ENCODE data around the gene INAFM1. TPM values are rescaled to one million over a fixed set of nuclear protein-coding genes. Genes with fewer than 3 reads are reported as not detected.
"Not testable (repeated sequence)": the region's sequence is repeated elsewhere in the genome, so short reads cannot be mapped to it uniquely, and the experiment has no call there.

The INAFM1 gene
- total RNA-seq, 1 experiment from 2014 or later = 3.5 TPM

DNA sequence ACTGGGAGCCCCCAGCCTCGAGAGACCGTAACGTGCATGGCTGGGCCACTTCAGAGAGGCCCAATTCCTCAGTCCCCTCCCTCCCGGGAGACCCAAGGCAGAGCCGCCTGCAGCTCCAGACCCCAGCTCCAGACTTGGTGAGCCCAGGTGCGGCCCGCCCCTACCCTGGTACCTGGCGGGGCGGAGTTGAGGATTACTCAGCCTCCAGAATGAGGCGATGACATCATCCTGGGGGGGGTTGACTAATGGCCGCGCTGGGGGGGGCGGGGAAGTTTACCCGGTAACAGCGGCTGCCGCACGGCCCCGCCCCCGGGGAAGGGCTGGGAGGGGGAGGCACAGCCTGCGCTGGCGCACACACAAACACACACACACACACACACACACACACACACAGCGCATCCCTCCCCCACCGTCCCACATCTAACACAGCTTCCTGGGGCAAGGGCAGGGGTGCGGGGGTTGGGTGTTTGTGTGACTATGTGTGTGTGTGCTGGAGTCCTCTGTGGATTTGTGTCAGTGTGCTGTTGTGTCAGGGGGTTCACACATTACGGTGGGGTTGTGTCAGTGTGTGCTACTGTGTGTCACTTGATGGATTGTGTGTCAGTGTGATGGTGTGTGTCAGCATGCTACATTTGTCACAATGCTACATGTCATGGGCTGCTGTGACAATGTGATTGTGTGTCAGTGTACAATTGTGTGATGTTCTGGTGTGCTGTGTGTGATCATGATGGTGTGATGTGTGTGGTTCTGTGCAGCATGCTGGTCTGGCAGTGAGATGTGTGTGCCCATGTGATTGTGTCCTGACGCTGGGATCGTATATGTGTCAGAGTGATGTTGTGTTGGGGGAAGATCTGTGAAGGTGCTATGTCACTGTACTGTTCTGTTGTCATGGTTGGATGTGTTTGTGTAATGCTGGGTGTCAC, 33.4 kb upstream of the INAFM1 start:
- DNase-seq (ENCODE audit: low read depth) = peak; percentile 85

DNA sequence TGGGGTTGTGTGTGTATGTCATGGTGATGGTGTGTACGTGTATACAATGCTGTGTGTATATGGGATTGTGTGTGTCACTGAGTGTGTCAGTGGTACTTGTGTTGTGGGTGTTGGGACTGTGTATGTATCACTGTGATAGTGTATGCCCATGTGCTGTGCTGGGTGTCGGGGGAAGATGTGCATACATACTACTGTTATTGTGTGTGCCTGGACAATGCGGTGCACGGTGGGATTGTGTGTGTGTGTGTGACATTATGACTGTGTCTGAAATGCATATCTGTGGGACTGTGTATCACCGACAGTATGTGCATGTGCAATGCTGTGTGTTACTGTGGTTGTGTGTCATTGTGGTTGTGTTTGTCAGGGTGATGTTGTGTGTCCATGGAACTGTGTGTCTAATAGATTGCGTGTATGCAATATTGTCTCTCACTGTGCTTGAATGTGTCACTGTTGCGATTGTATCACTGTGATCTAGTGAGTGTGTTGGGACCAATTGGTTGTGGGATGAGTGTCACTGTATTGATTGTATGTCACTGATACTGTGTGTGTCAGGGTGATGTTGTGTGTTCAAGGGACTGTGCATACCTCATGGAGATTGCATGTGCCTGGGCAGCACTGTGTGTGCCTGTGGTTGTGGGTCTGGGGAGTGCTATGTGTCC, 32.6 kb upstream of the INAFM1 start:
- DNase-seq (ENCODE audit: low read depth) = no peak

DNA sequence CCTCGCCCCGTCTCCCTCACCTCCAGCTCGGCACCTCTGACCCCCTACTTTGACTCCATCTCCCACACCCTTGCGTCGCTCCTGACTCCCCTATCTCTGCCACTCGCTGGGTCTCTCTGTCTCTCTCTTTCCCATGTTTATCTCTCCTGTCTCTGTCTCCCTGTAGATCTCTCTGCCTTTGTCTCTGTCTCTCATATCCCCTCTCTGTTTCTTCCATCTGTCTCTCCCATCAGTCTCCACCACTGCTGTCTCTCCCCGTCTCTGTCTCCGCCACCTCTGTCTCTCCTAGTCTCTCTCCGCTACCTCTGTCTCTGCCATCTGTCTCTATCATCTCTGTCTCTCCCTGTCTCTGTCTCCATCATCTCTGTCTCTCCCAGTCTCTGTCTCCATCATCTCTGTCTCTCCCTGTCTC, 31.3 kb upstream of the INAFM1 start:
- no peak for DNase-seq (ENCODE audit: low read depth)

DNA sequence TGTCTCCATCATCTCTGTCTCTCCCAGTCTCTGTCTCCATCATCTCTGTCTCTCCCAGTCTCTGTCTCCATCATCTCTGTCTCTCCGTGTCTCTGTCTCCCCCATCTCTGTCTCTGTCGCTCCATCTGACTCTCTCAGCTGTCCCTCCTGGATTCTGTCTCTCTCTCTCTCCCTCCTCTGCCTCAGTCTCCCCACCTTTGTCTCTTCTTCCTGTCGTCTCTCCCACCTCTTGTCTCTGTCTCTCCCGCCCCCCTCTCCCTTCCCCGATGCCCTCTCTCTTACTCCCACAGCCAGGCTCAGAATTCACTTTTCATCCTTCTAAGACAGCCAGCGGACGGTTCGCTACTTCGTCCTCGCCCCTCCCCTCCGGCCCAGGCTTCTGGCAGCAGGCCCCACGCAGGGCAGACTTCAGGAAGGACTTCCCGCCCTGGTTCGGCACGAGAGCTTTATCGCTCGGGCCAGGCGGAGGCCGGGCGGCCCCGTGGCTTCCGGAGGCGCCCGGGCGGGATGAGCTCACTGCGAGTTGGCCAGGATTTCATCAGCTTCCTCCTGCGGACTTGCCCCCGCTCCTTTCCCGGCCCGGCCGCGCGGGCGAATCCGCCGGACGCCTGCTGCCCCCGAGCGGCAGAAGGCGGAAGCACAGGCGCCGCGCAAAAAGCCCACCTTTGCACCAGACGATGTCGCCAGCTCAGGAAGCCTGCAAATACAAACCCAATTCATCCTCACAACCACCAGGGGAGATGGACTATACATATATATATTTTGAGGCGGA, 30.7 kb upstream of the INAFM1 start:
- DNase-seq (ENCODE audit: low read depth) = peak; percentile 97

DNA sequence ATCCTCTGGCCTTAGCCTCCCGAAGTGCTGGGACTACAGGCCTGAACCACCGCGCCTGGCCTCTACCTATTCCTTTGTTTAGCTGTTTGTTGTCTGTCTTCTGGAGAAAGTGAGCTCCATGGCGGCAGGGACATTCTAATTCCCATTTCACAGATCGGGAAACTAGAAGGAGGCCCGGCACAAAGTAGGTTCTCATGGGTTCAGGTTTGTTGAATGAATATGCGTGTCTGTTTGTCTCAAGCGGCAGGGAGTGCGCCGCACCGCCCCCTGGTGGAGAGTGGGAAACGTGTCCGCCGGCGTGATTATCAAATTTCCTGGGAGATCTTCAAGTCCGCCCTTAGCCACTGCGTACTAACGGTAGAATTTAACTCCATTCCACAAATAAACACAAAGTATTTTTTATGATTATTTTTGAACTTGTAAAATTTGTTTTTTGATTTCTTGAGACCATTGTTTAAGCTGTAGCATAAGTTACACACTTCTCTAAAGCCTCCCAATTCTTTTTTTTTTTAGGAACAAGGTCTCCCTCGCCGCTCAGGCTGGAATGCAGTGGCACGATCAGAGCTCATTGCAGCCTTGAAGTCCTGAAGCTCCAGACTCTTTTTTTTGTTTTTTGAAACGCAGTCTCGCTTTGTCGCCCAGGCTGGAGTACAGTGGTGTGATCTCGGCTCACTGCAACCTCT, 27.2 kb upstream of the INAFM1 start:
- peak; percentile 75 for DNase-seq (ENCODE audit: low read depth)

DNA sequence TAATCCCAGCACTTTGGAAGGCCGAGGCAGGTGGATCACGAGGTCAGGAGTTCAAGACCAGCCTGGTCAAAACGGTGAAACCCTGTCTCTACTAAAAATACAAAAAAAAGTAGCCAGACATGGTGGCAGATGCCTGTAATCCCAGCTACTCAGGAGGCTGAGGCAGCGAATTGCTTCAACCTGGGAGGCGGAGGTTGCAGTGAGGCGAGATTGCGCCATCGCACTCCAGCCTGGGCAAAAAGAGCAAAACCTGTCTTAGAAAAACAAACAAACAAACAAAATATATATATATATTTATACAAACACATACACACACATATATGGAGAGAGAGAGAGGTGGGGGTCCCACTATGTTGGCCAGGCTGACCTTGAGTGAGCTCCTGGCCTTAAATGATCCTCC, 21.7 kb upstream of the INAFM1 start:
- not testable (repeated sequence) for DNase-seq (ENCODE audit: low read depth)

DNA sequence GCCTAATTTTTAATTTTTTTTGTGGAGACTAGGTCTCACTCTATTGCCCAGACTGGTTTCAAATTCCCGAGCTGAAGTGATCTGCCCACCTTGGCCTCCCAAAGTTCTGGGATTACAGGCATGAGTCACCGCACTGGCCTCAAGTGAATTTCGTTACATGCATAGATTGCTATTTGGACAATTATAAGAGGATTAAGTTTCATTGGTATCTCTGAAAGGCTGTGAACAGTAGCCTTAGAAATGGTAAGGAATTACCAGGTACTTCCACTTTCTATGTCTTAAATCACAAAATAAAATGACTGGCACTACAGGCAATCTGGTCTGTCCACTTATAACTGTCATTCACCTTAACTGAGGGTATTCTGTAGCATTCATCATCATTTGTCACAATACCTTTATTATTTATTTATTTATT, 21.2 kb upstream of the INAFM1 start:
- DNase-seq (ENCODE audit: low read depth) = peak; percentile 93

DNA sequence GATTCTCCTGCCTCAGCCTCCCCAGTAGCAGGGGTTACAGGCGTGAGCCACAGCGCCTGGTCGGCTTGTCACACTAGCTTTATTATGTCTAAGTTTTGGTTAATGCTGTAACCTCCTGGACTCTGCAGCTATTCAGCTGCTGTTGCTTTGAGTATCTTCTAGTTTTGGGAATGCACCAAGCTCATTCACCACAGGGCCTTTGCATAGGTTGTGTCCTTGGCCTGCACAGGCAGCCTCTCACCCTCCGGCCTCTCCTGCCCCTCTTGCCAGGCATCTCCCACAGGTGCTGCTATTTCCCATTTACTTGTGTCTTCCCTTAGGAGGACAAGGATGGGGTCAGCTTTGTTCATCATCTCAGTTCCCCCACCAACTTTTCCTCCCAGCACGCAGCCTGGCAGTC, 20.7 kb upstream of the INAFM1 start:
- no peak for DNase-seq (ENCODE audit: low read depth)

DNA sequence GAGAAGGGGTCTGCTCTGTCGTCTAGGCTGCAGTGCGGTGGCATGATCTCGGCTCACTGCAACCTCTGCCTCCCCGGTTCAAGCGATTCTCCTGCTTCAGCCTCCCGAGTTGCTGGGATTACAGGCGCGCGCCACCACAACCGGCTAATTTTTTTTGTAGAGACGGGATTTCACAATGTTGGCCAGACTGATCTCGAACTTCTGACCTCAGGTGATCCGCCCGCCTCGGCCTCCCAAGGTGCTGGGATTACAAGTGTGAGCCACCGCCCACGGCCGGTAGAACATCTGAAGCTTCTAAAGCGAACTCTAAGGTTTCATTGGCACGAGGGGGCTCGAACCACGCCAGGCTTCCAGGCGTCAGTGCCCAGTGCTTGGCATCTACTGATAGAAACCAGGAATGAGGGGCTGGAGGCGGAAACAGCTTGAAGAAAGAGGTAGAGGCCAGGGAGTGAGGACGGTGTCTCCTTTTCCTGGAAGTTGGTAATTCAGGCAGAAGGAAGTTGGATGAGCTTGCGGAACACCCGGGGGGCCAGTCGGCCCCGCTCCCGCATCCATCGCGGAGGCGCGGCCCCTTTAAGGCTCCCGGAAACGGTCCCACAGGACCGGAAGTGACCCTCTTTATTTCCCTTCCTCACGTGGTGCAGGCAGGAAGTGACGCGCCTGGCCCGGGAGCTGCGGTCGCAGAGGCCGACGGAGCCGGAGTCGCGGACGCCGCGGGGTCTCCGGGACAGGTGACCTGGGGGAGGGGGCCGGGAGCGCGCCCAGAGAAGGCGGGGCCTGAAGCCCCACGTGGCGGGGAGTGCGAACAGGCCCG, 18.6 kb upstream of the INAFM1 start, which contains the start of gene CCDC9:
Gene CCDC9, plus strand, starts transcription at position 647 of the 814 bp plus-strand sequence. CDS start 1,876 bp downstream, outside the sequence.
- peak; percentile 97 for DNase-seq (ENCODE audit: low read depth)

DNA sequence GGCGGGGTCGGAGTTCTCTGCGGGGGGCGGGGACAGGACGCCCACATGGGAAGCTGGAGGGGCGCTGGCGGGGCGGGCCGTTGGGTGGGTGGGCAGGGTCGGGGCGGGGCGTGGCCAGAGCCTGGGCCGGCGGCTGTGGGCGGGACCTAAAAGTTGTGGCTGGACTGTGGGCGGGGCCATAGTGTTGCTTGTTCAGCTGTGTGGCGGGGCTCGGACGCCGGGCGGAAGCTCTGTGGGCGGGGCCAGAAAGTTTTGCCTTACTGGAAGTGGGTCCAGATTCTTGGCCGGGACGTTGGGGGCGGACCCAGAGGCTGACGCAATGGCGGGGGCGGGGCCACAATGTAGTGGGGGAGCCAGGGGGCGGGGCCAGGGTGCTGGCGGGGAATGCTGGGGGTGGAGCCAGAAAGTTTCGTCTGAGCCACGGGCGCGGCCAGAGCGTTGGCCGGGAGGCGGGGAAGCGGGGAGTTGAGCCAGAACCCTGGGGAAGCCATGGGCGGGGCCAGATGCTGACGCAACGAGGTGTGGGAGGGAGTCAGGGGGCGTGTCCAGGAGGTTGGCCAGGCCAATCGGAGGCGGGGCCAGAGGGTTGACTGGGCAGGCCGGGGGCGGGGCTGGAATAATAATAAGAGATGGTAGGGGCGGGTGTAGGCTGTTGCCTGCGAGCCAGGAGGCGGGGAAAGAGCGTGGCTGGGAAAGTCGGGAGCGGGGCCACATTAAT, 17.8 kb upstream of the INAFM1 start:
- DNase-seq (ENCODE audit: low read depth) = peak; percentile 99

DNA sequence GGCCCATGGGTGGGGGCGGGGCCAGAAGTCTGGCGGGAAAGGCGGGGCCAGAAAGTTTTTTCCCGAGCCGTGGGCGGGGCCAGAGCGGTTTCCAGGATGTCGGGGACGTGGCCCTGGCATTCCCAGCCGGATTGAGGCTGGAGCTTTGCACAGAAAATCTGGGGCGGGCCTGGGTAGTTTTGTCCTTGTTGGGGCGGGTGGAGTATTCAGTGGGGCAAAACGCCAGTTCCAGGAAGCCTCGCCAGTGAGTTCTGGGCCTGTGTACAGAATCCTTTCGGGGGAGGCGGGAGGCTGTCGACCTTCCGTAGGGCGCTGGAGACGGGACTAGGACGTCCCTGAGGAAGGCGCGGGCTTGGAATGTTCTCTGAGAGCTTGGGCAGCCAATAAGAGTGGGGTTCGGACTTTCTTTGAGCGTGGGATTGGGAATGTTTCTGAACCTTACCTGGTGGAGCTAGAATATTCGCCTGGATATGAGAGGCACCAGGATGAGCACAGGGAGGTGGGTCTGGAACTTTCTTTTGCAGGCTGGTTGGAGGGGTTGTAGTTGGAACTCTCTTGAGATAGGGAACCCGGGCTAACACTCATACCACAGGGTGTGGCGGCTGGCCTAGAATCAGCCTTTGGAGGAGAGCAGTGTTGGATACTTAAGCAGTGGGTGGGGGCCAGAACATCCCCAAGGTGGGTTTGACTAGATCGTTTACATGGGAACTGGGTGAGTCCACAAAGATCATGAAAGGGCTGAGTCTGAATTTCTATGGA, 17.1 kb upstream of the INAFM1 start:
- no peak for DNase-seq (ENCODE audit: low read depth)

DNA sequence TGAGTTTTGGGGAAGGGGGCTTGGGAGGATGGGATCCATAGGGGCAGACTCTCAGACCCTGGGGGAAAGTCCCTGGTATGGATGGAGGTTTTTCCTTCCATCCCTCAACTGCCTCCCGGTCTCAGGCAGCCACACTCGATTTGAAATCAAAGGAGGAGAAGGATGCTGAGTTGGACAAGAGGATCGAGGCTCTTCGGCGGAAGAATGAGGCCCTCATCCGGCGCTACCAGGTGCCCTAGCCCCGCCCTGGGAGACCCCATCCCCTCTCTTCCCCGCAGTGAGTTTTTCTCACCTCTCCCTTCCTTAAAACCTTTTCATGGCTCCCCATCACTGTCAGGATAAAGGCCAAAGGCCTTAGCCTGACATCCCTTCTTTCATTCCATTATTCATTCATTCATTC, 16.3 kb upstream of the INAFM1 start:
- DNase-seq (ENCODE audit: low read depth) = no peak

DNA sequence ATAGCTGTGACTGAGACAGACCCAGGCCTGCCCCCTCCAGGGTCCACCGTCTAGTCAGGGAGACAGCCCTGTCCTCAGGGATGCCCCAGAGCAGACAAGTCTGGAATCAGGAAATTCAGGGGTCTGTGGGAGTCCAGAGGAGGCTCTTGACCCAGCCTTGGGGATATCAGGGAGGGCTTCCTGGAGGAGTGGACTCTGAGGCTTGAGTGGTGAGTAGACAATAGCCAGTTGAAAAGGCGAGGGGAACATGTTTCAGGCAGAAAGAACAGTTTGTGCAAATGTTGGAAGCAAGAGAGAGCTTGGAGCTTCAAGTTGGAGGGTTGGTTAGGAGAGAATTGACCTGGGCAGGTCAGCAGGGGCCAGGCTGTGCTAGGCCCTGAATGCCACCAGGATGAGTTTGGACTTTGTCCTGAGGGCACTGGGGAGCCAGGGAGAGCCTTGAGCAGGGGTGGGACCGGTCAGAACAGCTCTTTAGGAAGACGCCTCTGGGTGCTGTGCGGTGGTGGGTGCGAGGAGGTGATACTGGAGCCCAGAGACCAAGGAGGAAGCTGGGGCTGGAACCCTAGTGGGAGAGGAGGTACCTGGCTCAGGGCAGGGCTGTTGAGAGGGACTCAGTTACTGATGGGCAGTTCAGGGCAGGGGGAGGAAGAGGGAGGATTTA, 15.7 kb upstream of the INAFM1 start:
- DNase-seq (ENCODE audit: low read depth) = no peak

DNA sequence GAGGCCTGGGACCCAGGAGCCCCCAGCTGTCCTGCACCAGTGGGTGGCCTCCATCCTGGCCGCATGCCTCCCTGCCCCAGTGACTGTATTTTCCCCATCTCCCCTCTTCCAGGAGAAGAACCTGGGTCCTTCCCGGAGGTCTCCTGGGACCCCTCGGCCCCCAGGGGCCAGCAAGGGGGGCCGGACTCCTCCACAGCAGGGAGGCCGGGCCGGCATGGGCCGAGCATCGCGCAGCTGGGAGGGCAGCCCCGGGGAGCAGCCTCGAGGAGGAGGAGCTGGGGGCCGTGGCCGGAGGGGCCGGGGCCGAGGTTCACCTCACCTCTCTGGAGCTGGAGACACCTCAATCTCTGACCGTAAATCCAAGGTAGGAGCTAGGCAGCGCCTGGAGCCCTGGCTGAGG, 14.2 kb upstream of the INAFM1 start:
- DNase-seq (ENCODE audit: low read depth) = no peak

DNA sequence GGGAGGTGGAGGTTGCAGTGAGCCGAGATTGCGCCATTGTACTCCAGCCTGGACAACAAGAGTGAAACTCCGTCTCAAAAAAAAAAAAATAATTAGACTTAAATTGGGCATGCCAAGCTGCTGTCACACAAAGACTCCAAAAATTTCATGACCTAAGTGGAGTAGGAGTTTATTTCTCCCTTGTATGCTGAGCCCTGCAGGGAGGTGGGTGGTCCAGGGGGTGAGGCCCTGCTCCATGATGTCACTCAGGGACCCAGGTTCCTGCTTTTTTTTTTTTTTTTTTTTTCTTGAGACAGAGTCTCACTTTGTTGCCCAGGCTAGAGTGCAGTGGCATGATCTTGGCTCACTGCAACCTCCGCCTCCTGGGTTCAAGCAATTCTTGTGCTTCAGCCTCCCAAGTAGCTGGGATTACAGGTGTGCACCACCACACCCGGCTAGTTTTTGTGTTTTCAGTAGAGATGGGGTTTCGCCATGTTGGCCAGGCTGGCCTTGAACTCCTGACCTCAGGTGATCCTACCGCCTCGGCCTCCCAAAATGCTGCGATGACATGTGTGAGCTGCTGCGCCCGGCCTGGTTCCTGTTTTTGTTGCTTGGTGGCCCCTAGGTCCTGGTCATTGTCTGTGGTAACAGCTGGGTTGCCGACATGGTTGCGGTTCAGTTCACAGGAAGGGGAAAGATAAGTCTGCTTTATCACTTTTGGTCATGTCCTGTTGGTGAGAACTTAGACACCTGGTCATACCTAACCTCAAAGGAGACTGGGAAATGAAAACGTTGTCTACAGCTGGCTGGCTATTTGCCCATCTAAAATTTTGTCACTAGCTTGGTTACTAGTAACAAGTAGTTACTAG, 12.5 kb upstream of the INAFM1 start:
- DNase-seq (ENCODE audit: low read depth) = not testable (repeated sequence)

DNA sequence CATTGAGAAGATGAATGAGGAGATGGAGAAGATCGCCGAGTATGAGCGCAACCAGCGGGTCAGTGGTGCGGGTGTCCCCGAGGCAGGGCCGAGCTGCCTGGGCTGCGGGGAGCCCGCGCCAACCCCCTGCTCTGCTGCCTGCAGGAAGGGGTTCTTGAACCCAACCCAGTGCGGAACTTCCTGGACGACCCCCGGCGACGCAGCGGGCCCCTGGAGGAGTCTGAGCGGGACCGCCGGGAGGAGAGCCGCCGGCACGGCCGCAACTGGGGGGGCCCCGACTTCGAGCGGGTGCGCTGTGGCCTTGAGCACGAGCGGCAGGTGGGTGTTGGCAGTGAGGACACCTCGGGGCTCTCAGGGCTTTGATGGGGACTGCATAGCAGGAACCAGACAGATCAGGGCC, 10.1 kb upstream of the INAFM1 start:
- no peak for DNase-seq (ENCODE audit: low read depth)

DNA sequence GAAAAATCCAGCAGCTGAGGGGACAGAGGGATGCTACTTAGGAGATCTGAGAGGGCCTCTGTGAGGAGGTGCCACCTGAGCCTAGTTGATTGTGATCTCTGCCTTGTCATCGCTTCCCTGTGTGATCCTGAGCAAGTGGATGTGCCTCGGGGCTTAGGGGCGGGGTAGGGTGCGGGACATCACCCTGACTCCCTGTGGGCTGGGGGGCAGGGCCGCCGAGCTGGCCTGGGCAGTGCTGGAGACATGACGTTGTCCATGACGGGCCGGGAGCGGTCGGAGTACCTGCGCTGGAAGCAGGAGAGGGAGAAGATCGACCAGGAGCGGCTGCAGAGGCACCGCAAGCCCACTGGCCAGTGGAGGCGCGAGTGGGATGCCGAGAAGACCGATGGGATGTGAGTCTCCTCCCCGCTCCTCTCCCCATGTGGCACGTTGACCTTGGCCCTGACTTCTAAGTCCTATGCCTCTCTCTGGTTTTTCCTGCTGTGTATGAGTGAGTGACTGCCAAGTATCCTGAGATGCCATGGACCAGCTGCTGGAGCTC, 8.2 kb upstream of the INAFM1 start:
- DNase-seq (ENCODE audit: low read depth) = no peak

DNA sequence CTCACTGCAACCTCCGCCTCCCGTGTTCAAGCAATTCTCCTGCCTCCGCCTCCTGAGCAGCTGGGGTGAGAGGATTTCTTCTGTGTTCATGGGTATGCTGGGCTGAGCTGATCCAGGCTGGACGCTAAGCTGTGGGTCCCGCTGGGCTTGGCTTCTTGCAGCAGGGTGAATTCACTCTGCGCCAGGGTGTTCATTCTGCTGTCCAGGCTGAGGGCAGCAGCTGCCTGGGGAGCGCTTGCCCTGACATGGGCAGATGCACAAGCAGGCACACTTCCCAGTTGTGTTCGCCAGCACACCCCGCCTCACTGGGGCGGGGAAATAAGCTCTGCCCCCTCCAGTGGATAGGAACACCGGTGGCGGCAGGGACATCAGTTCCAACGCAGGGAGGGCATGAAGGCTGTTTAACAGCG, 7.3 kb upstream of the INAFM1 start:
- DNase-seq (ENCODE audit: low read depth) = no peak
